IgD-negative memory B cell (primary cell): ENCODE data around the gene TMEM100. TPM values are rescaled to one million over a fixed set of nuclear protein-coding genes. Genes with fewer than 3 reads are reported as not detected.

Experiments
- H3K27ac Mint-ChIP-seq, 3 donors: one replicate each; pipeline ENCODE4 v1.8.0; 2020 to 2022; ENCODE audit warnings: mild to moderate bottlenecking in 3 of 3, mixed read lengths in 3 of 3, moderate library complexity in 1 of 3
- H3K27me3 Mint-ChIP-seq: one replicate; pipeline ENCODE4 v1.8.0; 2021; ENCODE audit warnings: mixed read lengths
- H3K36me3 Mint-ChIP-seq: one replicate; pipeline ENCODE4 v1.8.0; 2020; ENCODE audit warnings: mild to moderate bottlenecking, mixed read lengths
- H3K4me1 Mint-ChIP-seq, 3 donors: one replicate each; pipeline ENCODE4 v1.8.0; 2020 to 2022; ENCODE audit warnings: mixed read lengths in 3 of 3, mild to moderate bottlenecking in 1 of 3
- H3K4me3 Mint-ChIP-seq, 4 donors: one replicate each; pipeline ENCODE4 v1.8.0; 2020 to 2022; ENCODE audit warnings: mild to moderate bottlenecking in 4 of 4, mixed read lengths in 4 of 4, moderate library complexity in 3 of 4
- H3K9me3 Mint-ChIP-seq, 3 donors: one replicate each; pipeline ENCODE4 v1.8.0; 2020 to 2021; ENCODE audit warnings: mixed read lengths in 3 of 3, mild to moderate bottlenecking in 1 of 3
- polyA plus RNA-seq: library from polyadenylated mRNA; unstranded; fragments of 300-500 nt; fragmentation: Illumina TruSeq; gene quantifications from one replicate; pipeline ENCODE4 v1.2.3, GENCODE V29; 2021

TMEM100 gene
- polyA plus RNA-seq: not detected

- H3K4me3 Mint-ChIP-seq: peak within 1 kb of the TSS in 1 of 4 donors; percentile 27
- H3K9me3 Mint-ChIP-seq: no peaks in the 10 kb centered on the region
- peaks cover 25% of the 10 kb centered on the region for H3K27me3 Mint-ChIP-seq
- H3K36me3 Mint-ChIP-seq: no peaks in the 10 kb centered on the region
- H3K4me1 Mint-ChIP-seq: peaks cover 4 to 10% (median 9%) of the 10 kb centered on the region in 3 donors
- no peak within 1 kb of the TSS for H3K27ac Mint-ChIP-seq
Observed at GRCh38 chr17:55722742-55723487, at the start of gene TMEM100. Gene TMEM100, minus strand, starts transcription at chr17:55722864. Its CDS starts 1,794 bp downstream, at chr17:55721070.

DNA sequence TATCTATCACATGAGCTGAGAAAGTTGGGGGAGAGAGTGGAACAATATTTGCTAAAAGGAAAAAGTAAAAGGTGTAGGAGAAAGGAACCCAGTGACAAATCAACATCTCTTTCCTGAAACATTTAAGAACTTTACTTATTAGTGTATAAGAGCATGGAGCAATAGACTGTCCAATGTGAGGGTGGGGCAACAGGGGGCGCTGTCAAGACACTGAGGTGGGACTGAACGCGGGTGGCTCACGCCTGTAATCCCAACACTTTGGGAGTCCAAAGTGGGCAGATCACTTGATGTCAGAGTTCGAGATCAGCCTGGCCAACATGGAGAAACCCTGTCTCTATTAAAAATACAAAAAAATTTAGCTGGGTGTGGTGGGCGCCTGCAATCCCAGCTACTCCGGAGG, 49.4 kb upstream of the TMEM100 start:
- peaks cover 14% of the 10 kb centered on the region for H3K36me3 Mint-ChIP-seq
- no peaks in the 10 kb centered on the region for H3K27me3 Mint-ChIP-seq
- no peak overlapping the region for H3K4me3 Mint-ChIP-seq
- no peaks in the 10 kb centered on the region for H3K9me3 Mint-ChIP-seq
- no peaks in the 10 kb centered on the region for H3K4me1 Mint-ChIP-seq
- H3K27ac Mint-ChIP-seq: no peak overlapping the region

DNA sequence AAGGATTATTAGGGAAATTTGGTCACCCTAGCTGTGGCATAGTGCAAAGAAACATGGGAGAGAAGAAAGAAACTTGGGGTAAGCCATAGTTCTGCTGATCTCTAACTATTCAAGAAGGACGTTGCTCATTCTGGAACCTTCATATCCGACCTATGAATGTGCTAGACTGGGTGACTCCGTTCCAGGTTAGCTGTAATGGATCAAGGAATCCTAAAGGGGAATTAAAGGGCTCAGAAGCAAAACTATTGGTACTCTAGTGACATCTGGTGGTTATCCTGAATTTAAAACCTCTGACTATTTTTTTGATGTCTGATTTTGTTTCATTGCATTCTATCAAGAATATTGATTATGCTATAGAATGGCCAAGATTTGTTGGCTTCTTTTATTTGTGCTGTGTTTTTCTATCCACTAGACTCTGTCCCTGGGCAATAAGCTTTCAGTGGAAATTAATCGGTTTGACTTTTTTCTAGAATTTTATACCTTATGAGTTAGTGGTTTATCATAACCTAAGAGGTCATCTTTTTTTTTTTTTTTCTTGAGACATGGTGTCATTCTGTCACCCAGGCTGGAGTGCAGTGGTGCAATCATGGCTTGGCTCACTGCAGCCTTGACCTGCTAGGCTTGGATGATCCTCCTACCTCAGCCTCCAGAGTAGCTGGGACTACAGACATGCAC, 47.7 kb upstream of the TMEM100 start:
- Mint-ChIP-seq H3K4me1 (no peaks in the 10 kb centered on the region), H3K27ac (no peak overlapping the region), H3K27me3 (no peaks in the 10 kb centered on the region), H3K36me3 (peaks cover 7% of the 10 kb centered on the region), H3K9me3 (no peaks in the 10 kb centered on the region), H3K4me3 (no peak overlapping the region)

GRCh38 chr17:55769625-55770000, 46.9 kb upstream of the TMEM100 start:
- no peaks in the 10 kb centered on the region for H3K4me1 Mint-ChIP-seq
- peaks cover 7% of the 10 kb centered on the region for H3K36me3 Mint-ChIP-seq
- no peak overlapping the region for H3K27ac Mint-ChIP-seq
- no peak overlapping the region for H3K4me3 Mint-ChIP-seq
- no peaks in the 10 kb centered on the region for H3K27me3 Mint-ChIP-seq
- no peaks in the 10 kb centered on the region for H3K9me3 Mint-ChIP-seq

DNA sequence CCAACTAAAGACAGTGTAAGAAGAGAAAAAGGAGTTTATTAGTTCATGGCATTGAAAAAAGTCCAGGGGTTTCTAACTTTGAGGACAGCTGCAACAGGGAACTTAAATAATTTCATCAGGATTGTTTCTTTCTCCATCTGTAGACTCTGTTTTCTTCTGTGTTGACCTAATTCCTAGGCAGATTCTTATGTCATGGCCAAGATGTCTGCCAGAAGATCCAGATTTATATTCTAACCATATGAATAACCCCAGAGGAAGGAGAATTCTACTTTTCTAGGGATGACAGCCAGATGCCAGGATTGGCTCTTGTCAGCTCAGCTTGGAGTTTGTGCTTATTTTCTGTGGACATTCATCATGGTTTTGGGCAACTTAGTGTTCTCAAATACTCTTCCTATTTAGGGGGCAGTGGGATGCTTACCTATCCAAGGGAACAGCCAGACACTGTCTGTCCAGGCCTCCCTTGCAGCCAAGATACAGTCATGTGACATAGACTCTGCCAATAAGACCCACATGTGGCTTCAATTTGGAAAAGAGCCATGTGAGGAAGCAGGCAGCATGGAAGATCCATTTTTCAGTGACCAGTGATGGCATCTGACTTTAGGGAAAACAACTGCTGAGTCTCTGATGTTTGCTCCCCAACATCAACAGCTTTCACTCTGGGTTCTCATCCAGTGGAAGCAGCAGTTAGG, 46.4 kb upstream of the TMEM100 start:
- H3K9me3 Mint-ChIP-seq: no peaks in the 10 kb centered on the region
- H3K4me1 Mint-ChIP-seq: no peaks in the 10 kb centered on the region
- no peak overlapping the region for H3K4me3 Mint-ChIP-seq
- H3K27me3 Mint-ChIP-seq: no peaks in the 10 kb centered on the region
- peaks cover 7% of the 10 kb centered on the region for H3K36me3 Mint-ChIP-seq
- no peak overlapping the region for H3K27ac Mint-ChIP-seq

DNA sequence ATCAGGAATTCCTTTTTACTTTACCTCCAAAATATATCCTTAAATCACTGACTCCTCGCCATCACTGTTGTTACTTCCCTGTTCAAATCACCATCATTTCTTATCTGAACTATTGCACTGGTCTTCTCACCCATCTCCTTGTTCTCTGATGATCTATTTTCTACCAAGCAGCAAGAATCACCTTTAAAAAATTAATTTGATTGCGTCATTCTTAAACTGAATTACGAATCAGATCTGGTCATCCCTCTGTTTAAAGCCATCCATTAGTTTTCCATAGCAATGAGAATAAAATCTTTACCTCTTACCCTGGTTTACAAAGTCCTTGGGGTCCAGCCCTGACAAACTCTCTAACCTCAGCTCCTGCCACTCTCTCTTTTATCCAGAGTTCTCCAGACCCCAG, 42.8 kb upstream of the TMEM100 start:
- Mint-ChIP-seq H3K9me3 (no peaks in the 10 kb centered on the region), H3K27me3 (no peaks in the 10 kb centered on the region), H3K4me3 (no peak overlapping the region), H3K27ac (no peak overlapping the region), H3K4me1 (peaks cover 0 to 4% (median 0%) of the 10 kb centered on the region in 3 donors), H3K36me3 (peaks cover 5% of the 10 kb centered on the region)

GRCh38 chr17:55764610-55765009, 41.9 kb upstream of the TMEM100 start:
- no peak overlapping the region for H3K4me3 Mint-ChIP-seq
- no peak overlapping the region for H3K27ac Mint-ChIP-seq
- H3K27me3 Mint-ChIP-seq: no peaks in the 10 kb centered on the region
- peaks cover 5% of the 10 kb centered on the region for H3K36me3 Mint-ChIP-seq
- H3K9me3 Mint-ChIP-seq: no peaks in the 10 kb centered on the region
- H3K4me1 Mint-ChIP-seq: peaks cover 0 to 4% (median 0%) of the 10 kb centered on the region in 3 donors

DNA sequence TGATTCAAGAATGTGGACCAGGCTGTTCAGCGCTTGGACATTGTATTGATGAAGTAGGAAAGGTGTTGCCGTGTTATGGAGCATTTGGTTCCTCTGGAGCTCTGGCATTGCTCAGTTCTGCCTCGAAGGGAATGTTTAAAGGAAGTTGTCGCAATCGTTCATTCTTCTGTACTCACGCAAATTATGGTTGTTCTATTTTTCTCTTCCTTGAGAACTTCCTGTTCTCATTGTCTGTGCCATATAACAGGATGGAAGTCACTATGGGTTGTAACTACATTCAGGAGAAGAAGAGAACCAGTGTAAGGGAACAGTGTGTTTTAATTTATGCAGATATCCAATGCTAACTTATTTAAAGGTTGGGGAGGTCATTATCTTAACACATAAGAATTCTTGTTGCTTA, 41.2 kb upstream of the TMEM100 start:
- Mint-ChIP-seq H3K27ac (no peak overlapping the region), H3K9me3 (no peaks in the 10 kb centered on the region), H3K27me3 (no peaks in the 10 kb centered on the region), H3K4me1 (peaks cover 0 to 4% (median 0%) of the 10 kb centered on the region in 3 donors), H3K36me3 (peaks cover 5% of the 10 kb centered on the region), H3K4me3 (no peak overlapping the region)

DNA sequence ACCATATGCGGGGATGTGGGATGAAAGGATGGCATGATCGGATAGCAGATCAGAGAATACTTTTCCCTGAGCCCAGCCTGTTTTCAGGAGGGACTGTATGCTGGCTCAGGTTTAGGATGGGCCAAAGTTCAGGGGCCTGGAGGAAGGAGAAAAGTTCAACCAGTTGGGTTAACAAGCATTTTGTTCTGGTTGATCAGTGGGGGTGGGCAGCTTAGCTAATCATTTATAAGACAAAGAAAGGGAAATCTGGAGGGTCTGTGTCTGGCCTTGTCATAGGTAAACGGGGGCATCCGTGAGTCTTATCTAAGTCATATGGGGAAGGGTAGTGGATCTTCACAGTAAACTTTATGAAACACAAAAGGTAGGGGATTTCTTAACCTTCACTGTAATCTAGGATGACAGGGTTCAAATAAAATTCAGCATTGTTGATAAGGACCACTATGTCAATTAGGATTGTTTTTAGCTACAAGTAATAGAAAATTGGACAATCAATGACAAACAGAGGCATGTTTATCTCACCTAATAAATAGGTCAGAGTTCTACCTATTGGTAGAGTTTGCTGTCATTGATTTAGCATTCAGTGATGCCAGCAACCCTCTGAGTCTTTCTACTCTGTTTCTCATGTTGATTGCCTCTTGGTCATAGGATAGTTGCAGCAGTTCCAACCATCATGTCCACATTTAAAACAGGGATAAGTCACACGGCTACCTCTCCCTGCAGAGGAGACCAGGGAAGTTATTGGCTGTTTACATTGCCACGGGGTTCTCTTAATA, 39.6 kb upstream of the TMEM100 start:
- Mint-ChIP-seq H3K9me3 (no peaks in the 10 kb centered on the region), H3K27ac (no peak overlapping the region), H3K4me3 (no peak overlapping the region), H3K4me1 (peaks cover 0 to 5% (median 2%) of the 10 kb centered on the region in 3 donors), H3K27me3 (no peaks in the 10 kb centered on the region), H3K36me3 (peaks cover 1% of the 10 kb centered on the region)

DNA sequence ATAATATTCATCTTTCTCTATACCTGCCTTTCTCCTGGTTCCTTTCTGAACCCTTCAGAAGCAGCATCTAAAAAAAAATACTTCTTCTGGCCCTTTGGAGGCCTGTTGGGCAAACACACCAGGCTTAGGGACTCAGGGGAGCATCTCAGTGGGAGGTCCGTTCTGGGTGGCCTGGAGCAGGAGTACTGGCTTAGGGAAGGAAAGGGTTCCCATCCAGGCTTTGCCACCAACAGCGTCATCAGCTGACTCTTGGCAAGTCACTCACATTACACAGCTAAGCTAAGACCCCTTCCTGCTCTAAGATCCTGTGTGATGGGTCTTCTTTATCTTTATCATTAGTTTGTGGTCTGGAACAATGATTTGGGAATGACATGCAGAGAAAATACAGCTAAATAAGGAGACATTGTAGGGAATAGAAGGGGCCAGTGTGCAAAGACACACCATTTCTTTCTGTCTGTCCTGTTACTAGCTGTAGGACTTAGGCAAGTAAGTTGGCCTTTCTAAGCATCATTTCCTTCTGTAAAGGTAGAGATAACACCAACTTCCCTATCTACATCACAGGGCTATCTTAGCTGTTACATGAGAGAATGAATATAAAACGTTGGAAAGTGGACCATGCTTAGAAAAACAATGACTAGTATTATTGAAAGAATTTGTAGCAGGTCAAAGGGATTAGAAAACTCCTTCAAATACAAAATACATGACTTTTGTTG, 38.1 kb upstream of the TMEM100 start:
- H3K9me3 Mint-ChIP-seq: no peaks in the 10 kb centered on the region
- H3K27me3 Mint-ChIP-seq: no peaks in the 10 kb centered on the region
- H3K27ac Mint-ChIP-seq: no peak overlapping the region
- no peak overlapping the region for H3K4me3 Mint-ChIP-seq
- peaks cover 0 to 5% (median 2%) of the 10 kb centered on the region in 3 donors for H3K4me1 Mint-ChIP-seq
- H3K36me3 Mint-ChIP-seq: no peaks in the 10 kb centered on the region

DNA sequence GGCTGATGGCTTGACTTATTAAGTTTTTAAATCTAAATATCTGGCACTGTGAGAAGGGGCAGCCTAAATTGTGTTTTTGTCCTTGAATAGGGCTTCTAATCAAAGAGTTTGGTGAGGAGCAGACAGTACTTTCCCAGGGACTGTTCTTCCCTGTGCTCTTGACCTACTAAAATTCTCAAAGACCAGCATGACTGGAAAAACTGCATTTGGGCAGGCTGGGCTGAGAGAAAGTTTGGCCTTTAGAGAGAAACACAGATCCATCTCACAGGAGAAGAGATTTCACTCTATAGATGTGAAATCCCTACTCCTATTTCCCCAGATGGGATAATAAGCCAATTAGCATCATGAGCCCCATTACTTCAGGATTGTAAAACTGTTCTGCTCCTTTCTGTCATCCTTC, 35.5 kb upstream of the TMEM100 start:
- Mint-ChIP-seq H3K4me3 (no peak overlapping the region), H3K9me3 (no peaks in the 10 kb centered on the region), H3K27ac (no peak overlapping the region), H3K4me1 (peaks cover 0 to 2% (median 1%) of the 10 kb centered on the region in 3 donors), H3K27me3 (no peaks in the 10 kb centered on the region), H3K36me3 (peaks cover 2% of the 10 kb centered on the region)

DNA sequence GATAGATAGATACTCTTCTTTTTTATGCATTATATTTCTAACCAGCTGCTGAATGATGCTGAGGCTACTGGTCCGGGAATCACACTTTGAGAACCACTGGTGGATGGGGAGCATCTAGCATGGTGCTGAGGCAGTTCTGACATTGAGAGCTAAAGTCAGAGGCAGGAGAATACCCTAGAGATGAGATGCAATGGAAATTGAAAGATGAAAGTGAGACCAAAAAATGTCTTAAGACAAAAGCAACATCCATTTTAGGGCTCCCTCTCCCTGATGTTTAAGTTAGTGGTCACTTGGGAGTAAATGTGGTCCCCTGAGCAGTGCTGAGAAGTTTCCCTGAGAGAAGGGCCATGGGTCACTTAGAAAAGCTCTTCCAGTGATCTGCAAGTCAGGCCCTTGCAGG, 35.0 kb upstream of the TMEM100 start:
- Mint-ChIP-seq H3K4me3 (peak overlapping the region in 1 of 4 donors; percentile 35), H3K4me1 (peaks cover 0 to 4% (median 2%) of the 10 kb centered on the region in 3 donors), H3K36me3 (peaks cover 2% of the 10 kb centered on the region), H3K27ac (no peak overlapping the region), H3K27me3 (no peaks in the 10 kb centered on the region), H3K9me3 (no peaks in the 10 kb centered on the region)

GRCh38 chr17:55756689-55757088, 34.0 kb upstream of the TMEM100 start:
- Mint-ChIP-seq H3K36me3 (peaks cover 2% of the 10 kb centered on the region), H3K9me3 (no peaks in the 10 kb centered on the region), H3K27me3 (no peaks in the 10 kb centered on the region), H3K4me3 (no peak overlapping the region), H3K4me1 (peaks cover 5 to 8% (median 7%) of the 10 kb centered on the region in 3 donors), H3K27ac (no peak overlapping the region)

DNA sequence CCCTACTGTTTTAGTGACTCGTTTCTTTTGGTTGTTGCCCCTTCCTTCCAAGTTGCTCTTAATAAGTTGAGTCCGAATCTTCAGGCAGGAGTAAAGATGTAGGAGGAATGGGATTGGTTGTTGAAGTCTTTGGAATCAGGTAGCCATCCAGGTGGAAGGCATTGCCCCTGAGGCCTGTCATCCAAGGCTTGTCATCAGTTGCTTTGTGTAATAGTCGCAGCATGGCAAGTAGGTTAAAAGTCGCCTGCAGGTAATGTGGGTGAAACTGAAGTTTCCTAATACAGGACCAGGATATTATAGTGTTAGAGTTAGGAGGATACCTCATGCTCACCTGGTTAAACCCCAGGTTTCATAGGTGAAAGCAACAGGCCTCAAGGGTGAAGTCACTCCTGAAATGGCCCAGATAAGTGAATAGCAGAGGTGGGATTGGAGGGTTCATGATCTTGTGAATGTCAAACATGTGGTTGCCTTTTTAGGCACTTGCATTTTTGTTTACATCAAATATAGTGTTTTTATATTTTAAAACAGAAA, 29.1 kb upstream of the TMEM100 start:
- H3K27me3 Mint-ChIP-seq: peaks cover 2% of the 10 kb centered on the region
- peaks cover 7 to 13% (median 9%) of the 10 kb centered on the region in 3 donors for H3K4me1 Mint-ChIP-seq
- peaks cover 2% of the 10 kb centered on the region for H3K36me3 Mint-ChIP-seq
- no peaks in the 10 kb centered on the region for H3K9me3 Mint-ChIP-seq
- H3K27ac Mint-ChIP-seq: peak overlapping the region in 1 of 3 donors; percentile 63
- peak overlapping the region; percentile 79 to 95 (median 88) for H3K4me3 Mint-ChIP-seq
